Measurements from ENCODE around the gene CYFIP1. TPM values are rescaled to one million over a fixed set of nuclear protein-coding genes. Genes with fewer than 3 reads are reported as not detected.

CYFIP1 gene
- total RNA-seq, 1 experiment from 2014 or later = 143 TPM

DNA sequence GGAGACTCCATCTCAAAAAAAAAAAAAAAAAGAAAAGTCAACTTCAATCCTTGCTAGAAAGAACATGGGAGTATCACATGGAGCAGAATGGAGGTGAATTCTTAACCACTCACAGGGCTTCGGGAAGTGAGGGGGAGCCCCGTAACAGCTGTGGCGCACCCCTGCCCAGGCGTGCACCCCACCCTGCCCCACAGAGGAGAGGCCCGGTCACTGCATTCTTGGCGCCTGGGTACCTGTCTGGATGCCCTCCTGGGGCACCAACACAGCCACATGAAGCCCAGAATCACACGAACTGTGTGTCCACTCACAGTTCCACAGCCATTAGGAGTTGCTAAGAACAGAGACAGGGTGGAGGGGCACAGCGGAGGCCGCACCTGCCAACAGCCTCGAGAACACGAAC lies 89.9 kb downstream of the CYFIP1 start:
- H3K9me2 ChIP-seq (ENCODE audit: insufficient read depth) = no peaks in the 10 kb centered on the region
- ChIA-PET RAD21 (ENCODE audit: low non-redundant PET in 1 of 2, low total read pairs in 2 of 2, uncharacterized antibody in 2 of 2, unreplicated experiment in 2 of 2) (no interaction called here), CTCF (no interaction called here), POLR2A (no interaction called here)
- ATAC-seq (no peak), DNase-seq (ENCODE audit: low read depth, low spot score) (no peak)
- no peak overlapping the region for H2AFZ ChIP-seq (ENCODE audit: low read depth, low read length, poor library complexity, severe bottlenecking)
- H3K4me2 ChIP-seq (ENCODE audit: low read length) = no peak overlapping the region
- H3K27me3 ChIP-seq (ENCODE audit: insufficient read depth, low read length) = no peaks in the 10 kb centered on the region
- H3K4me1 ChIP-seq (ENCODE audit: control insufficient read depth in 1 of 2, insufficient read depth in 2 of 2, low read length in 2 of 2) = peaks cover 2 to 10% of the 10 kb centered on the region in 2 experiments; a peak in 3 of 4 replicates
- intact Hi-C loops (cut with micrococcal nuclease) = no loop called here
- H3K9me3 ChIP-seq (ENCODE audit: control insufficient read depth in 1 of 2, insufficient read depth in 1 of 2, low read depth in 1 of 2, low read length in 2 of 2) = no peaks in the 10 kb centered on the region
- H3K9ac ChIP-seq (ENCODE audit: low read length) = no peak overlapping the region
- TF ChIP-seq RAD21 (IDR thresholded peaks at IDR 0.05; ENCODE audit: low read depth) (no peak), TCF7L2 (IDR thresholded peaks at IDR 0.05; ENCODE audit: borderline replicate concordance, extremely low read depth, insufficient read depth, insufficient read length) (no peak), EZH2phosphoT487 (IDR thresholded peaks at IDR 0.05; ENCODE audit: borderline replicate concordance) (no peak), CEBPB (IDR thresholded peaks at IDR 0.05; ENCODE audit: low read depth) (no peak), ZFX (IDR thresholded peaks at IDR 0.05) (no peak), CBX3 (IDR thresholded peaks at IDR 0.05; ENCODE audit: low read depth) (no peak), SIN3A (IDR thresholded peaks at IDR 0.05; ENCODE audit: low read depth) (no peak), ZNF274 (IDR thresholded peaks at IDR 0.05; ENCODE audit: low read depth, low read length) (no peak), SRF (IDR thresholded peaks at IDR 0.05; ENCODE audit: low read depth) (no peak), POLR2A (IDR thresholded peaks at IDR 0.05; ENCODE audit: borderline replicate concordance, extremely low read depth, insufficient read depth, insufficient read length) (no peak)
- TF ChIP-seq, protein P1, sequence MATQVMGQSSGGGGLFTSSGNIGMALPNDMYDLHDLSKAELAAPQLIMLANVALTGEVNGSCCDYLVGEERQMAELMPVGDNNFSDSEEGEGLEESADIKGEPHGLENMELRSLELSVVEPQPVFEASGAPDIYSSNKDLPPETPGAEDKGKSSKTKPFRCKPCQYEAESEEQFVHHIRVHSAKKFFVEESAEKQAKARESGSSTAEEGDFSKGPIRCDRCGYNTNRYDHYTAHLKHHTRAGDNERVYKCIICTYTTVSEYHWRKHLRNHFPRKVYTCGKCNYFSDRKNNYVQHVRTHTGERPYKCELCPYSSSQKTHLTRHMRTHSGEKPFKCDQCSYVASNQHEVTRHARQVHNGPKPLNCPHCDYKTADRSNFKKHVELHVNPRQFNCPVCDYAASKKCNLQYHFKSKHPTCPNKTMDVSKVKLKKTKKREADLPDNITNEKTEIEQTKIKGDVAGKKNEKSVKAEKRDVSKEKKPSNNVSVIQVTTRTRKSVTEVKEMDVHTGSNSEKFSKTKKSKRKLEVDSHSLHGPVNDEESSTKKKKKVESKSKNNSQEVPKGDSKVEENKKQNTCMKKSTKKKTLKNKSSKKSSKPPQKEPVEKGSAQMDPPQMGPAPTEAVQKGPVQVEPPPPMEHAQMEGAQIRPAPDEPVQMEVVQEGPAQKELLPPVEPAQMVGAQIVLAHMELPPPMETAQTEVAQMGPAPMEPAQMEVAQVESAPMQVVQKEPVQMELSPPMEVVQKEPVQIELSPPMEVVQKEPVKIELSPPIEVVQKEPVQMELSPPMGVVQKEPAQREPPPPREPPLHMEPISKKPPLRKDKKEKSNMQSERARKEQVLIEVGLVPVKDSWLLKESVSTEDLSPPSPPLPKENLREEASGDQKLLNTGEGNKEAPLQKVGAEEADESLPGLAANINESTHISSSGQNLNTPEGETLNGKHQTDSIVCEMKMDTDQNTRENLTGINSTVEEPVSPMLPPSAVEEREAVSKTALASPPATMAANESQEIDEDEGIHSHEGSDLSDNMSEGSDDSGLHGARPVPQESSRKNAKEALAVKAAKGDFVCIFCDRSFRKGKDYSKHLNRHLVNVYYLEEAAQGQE (IDR thresholded peaks at IDR 0.05; ENCODE audit: low read depth) = no peak
- TF ChIP-seq, protein P2, sequence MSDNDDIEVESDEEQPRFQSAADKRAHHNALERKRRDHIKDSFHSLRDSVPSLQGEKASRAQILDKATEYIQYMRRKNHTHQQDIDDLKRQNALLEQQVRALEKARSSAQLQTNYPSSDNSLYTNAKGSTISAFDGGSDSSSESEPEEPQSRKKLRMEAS (IDR thresholded peaks at IDR 0.05) = no peak
- TF ChIP-seq, protein P3, sequence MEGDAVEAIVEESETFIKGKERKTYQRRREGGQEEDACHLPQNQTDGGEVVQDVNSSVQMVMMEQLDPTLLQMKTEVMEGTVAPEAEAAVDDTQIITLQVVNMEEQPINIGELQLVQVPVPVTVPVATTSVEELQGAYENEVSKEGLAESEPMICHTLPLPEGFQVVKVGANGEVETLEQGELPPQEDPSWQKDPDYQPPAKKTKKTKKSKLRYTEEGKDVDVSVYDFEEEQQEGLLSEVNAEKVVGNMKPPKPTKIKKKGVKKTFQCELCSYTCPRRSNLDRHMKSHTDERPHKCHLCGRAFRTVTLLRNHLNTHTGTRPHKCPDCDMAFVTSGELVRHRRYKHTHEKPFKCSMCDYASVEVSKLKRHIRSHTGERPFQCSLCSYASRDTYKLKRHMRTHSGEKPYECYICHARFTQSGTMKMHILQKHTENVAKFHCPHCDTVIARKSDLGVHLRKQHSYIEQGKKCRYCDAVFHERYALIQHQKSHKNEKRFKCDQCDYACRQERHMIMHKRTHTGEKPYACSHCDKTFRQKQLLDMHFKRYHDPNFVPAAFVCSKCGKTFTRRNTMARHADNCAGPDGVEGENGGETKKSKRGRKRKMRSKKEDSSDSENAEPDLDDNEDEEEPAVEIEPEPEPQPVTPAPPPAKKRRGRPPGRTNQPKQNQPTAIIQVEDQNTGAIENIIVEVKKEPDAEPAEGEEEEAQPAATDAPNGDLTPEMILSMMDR (IDR thresholded peaks at IDR 0.05 in 2 of 3, conservative IDR thresholded peaks at IDR 0.05 in 1 of 3; ENCODE audit: borderline replicate concordance in 1 of 3, insufficient read depth in 1 of 3, low read depth in 2 of 3, low read length in 2 of 3) = no peak
- H3K4me3 ChIP-seq (replicated peaks in 1 of 2; ENCODE audit: low read depth in 1 of 2, low read length in 2 of 2) = no peak overlapping the region
- BruUV-seq (replicated peaks) = no TSS peak
- H3K79me2 ChIP-seq (ENCODE audit: insufficient read depth, low read length) = no peaks in the 10 kb centered on the region
- no peaks in the 10 kb centered on the region for H4K20me1 ChIP-seq (ENCODE audit: insufficient read depth)
- peaks cover 11 to 16% of the 10 kb centered on the region in 2 experiments; a peak in 3 of 4 replicates for H3K36me3 ChIP-seq (ENCODE audit: control insufficient read depth in 1 of 2, insufficient read depth in 2 of 2, low read length in 2 of 2)
- no peak overlapping the region for H3K27ac ChIP-seq (ENCODE audit: low read depth, low read length)

All from HCT116 (cell line).